Fibroblast of lung (primary cell): Measurements from ENCODE around the gene CNNM4. TPM values are rescaled to one million over a fixed set of nuclear protein-coding genes. Genes with fewer than 3 reads are reported as not detected.

Source experiments
- DNase-seq, 2 donors: peaks; one replicate each; pipeline versions ENCODE4 v3.0.0 to v3.0.0-alpha.2; 2010; ENCODE audit warnings: low read depth in 2 of 2
- H2AFZ ChIP-seq: 2 replicates; pipeline ENCODE4 v1.5.1; 2012; ENCODE audit warnings: low read length, control low read depth, inconsistent platforms
- H3K27ac ChIP-seq: 2 replicates; pipeline ENCODE4 v1.5.1; 2011; ENCODE audit warnings: low read length, control low read depth; ENCODE audit not compliant: insufficient read depth
- H3K27me3 ChIP-seq: 2 replicates; pipeline ENCODE4 v1.5.1; 2011; ENCODE audit warnings: mild to moderate bottlenecking, low read length; ENCODE audit not compliant: control insufficient read depth, insufficient read depth
- H3K36me3 ChIP-seq: 2 replicates; pipeline ENCODE4 v1.5.1; 2011; ENCODE audit warnings: low read length; ENCODE audit not compliant: control insufficient read depth, insufficient read depth
- H3K4me1 ChIP-seq: 2 replicates; pipeline ENCODE4 v1.5.1; 2011; ENCODE audit warnings: low read length; ENCODE audit not compliant: control insufficient read depth, insufficient read depth; ENCODE audit errors: extremely low read depth
- H3K4me2 ChIP-seq: 2 replicates; pipeline ENCODE4 v1.5.1; 2011; ENCODE audit warnings: low read length, control low read depth; ENCODE audit not compliant: insufficient read depth; ENCODE audit errors: extremely low read depth
- H3K4me3 ChIP-seq, 4 experiments: fragments of 200-600 bp in 1 of 4; sonication (generic) in 1 of 4; replicated peaks in 1 of 4; 2 replicates each; pipeline ENCODE4 v1.5.1; 2011 to 2016; ENCODE audit warnings: low read length in 4 of 4, low read depth in 3 of 4, mild to moderate bottlenecking in 3 of 4, control low read depth in 2 of 4, inconsistent platforms in 1 of 4, mixed read lengths in 1 of 4; ENCODE audit not compliant: insufficient read depth in 1 of 4; ENCODE audit errors: control extremely low read depth in 1 of 4
- H3K79me2 ChIP-seq: 2 replicates; pipeline ENCODE4 v1.5.1; 2012; ENCODE audit warnings: mild to moderate bottlenecking, low read length, inconsistent platforms; ENCODE audit not compliant: control insufficient read depth, insufficient read depth
- H3K9ac ChIP-seq: 2 replicates; pipeline ENCODE4 v1.5.1; 2011; ENCODE audit warnings: mild to moderate bottlenecking, low read length, control low read depth; ENCODE audit not compliant: insufficient read depth
- H3K9me3 ChIP-seq: 2 replicates; pipeline ENCODE4 v1.5.1; 2012; ENCODE audit warnings: low read depth, low read length; ENCODE audit not compliant: control insufficient read depth, insufficient read depth
- H4K20me1 ChIP-seq: 2 replicates; pipeline ENCODE4 v1.5.1; 2011; ENCODE audit warnings: low read length; ENCODE audit not compliant: control insufficient read depth, insufficient read depth; ENCODE audit errors: extremely low read depth
- CTCF ChIP-seq, 2 donors: IDR thresholded peaks in 1 of 2; conservative IDR thresholded peaks in 1 of 2; 1 replicate in 1 of 2; 2 replicates in 1 of 2; pipeline ENCODE4 v1.5.1; 2011 to 2012; ENCODE audit warnings: low read length in 2 of 2, control low read depth in 1 of 2, inconsistent platforms in 1 of 2, low read depth in 1 of 2, mild to moderate bottlenecking in 1 of 2
- EZH2 ChIP-seq: IDR thresholded peaks from 2 replicates; pipeline ENCODE4 v1.5.1; 2012; ENCODE audit warnings: low read length, control low read depth, mild to moderate bottlenecking; ENCODE audit errors: missing control alignments
- polyA plus RNA-seq, 2 donors: library from polyadenylated mRNA; depleted of rRNA in 1 of 2; stranded (reverse) in 1 of 2; unstranded in 1 of 2; fragments of >200 nt; gene quantifications; 2 replicates each; pipeline ENCODE4 v1.2.1, GENCODE V29; 2011 to 2012; ENCODE audit warnings: missing spikeins in 1 of 2
- total RNA-seq: library from RNA; depleted of rRNA; stranded (reverse); fragments of >200 nt; gene quantifications from 2 replicates; pipeline ENCODE4 v1.2.1, GENCODE V29; 2014

CNNM4 gene
- total and polyA plus RNA-seq, 2 donors (not counting 1 experiment from before 2014, with no cell fraction given), result 3.3 to 3.5 TPM

GRCh38 chr2:96819128-96819875 is 58.6 kb downstream of the CNNM4 start:
- Histone ChIP-seq H3K4me1 (peaks cover 7% of the 10 kb centered on the region), H3K27ac (no peak overlapping the region), H3K4me2 (no peak overlapping the region), H3K36me3 (no peaks in the 10 kb centered on the region), H2AFZ (no peak overlapping the region), H3K4me3 (no peak overlapping the region), H3K9ac (no peak overlapping the region), H3K27me3 (no peaks in the 10 kb centered on the region), H4K20me1 (no peaks in the 10 kb centered on the region), H3K79me2 (peaks cover 3% of the 10 kb centered on the region), H3K9me3 (no peaks in the 10 kb centered on the region)
- TF ChIP-seq CTCF (conservative IDR thresholded peaks at IDR 0.05 in 1 of 2, IDR thresholded peaks at IDR 0.05 in 1 of 2; ENCODE audit: low read depth in 1 of 2, low read length in 2 of 2), result no peak
- TF ChIP-seq EZH2, result no peak
- DNase-seq, result no peak

- no peak overlapping the region for H3K4me2 ChIP-seq
- no peak for DNase-seq
- H3K9me3 ChIP-seq, result no peaks in the 10 kb centered on the region
- no peak overlapping the region for H3K27ac ChIP-seq
- TF ChIP-seq CTCF (conservative IDR thresholded peaks at IDR 0.05 in 1 of 2, IDR thresholded peaks at IDR 0.05 in 1 of 2; ENCODE audit: low read depth in 1 of 2, low read length in 2 of 2) (no peak), EZH2 (no peak)
- no peak overlapping the region for H3K9ac ChIP-seq
- H4K20me1 ChIP-seq, result no peaks in the 10 kb centered on the region
- H2AFZ ChIP-seq, result no peak overlapping the region
- H3K4me1 ChIP-seq, result peaks cover 7% of the 10 kb centered on the region
- no peaks in the 10 kb centered on the region for H3K27me3 ChIP-seq
- H3K79me2 ChIP-seq, result peaks cover 3% of the 10 kb centered on the region
- no peak overlapping the region for H3K4me3 ChIP-seq
- H3K36me3 ChIP-seq, result no peaks in the 10 kb centered on the region
These were observed 59.3 kb downstream of the CNNM4 start for GRCh38 chr2:96819876-96820511.

- Histone ChIP-seq H3K9ac (no peak overlapping the region), H2AFZ (no peak overlapping the region), H4K20me1 (no peaks in the 10 kb centered on the region), H3K79me2 (peaks cover 3% of the 10 kb centered on the region), H3K4me1 (peaks cover 5% of the 10 kb centered on the region), H3K4me3 (no peak overlapping the region), H3K36me3 (no peaks in the 10 kb centered on the region), H3K9me3 (no peaks in the 10 kb centered on the region), H3K27me3 (no peaks in the 10 kb centered on the region), H3K4me2 (no peak overlapping the region), H3K27ac (no peak overlapping the region)
- DNase-seq, result no peak
- TF ChIP-seq EZH2 (no peak), CTCF (conservative IDR thresholded peaks at IDR 0.05 in 1 of 2, IDR thresholded peaks at IDR 0.05 in 1 of 2; ENCODE audit: low read depth in 1 of 2, low read length in 2 of 2) (no peak)
These were observed 60.5 kb downstream of the CNNM4 start for GRCh38 chr2:96821113-96821675.
